DND-41 (cell line): ENCODE results near the gene MRPL11.

Source experiments
- EZH2 ChIP-seq: IDR thresholded peaks from 3 replicates; pipeline ENCODE4 v1.6.1; 2012; ENCODE audit warnings: borderline replicate concordance, low read depth, mild to moderate bottlenecking, moderate library complexity, low read length, inconsistent platforms; ENCODE audit not compliant: severe bottlenecking
- TF ChIP-seq, protein P1 (sequence below): IDR thresholded peaks from 2 replicates; pipeline ENCODE4 v1.5.1; 2012; ENCODE audit warnings: borderline replicate concordance, low read length, moderate library complexity, mild to moderate bottlenecking; ENCODE audit not compliant: poor library complexity, severe bottlenecking; ENCODE audit errors: extremely low read depth

GRCh38 chr11:66388780-66389386, 49.8 kb downstream of the MRPL11 start:
- TF ChIP-seq, protein P1, sequence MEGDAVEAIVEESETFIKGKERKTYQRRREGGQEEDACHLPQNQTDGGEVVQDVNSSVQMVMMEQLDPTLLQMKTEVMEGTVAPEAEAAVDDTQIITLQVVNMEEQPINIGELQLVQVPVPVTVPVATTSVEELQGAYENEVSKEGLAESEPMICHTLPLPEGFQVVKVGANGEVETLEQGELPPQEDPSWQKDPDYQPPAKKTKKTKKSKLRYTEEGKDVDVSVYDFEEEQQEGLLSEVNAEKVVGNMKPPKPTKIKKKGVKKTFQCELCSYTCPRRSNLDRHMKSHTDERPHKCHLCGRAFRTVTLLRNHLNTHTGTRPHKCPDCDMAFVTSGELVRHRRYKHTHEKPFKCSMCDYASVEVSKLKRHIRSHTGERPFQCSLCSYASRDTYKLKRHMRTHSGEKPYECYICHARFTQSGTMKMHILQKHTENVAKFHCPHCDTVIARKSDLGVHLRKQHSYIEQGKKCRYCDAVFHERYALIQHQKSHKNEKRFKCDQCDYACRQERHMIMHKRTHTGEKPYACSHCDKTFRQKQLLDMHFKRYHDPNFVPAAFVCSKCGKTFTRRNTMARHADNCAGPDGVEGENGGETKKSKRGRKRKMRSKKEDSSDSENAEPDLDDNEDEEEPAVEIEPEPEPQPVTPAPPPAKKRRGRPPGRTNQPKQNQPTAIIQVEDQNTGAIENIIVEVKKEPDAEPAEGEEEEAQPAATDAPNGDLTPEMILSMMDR, result peak; percentile 94
- TF ChIP-seq EZH2, result no peak
